GM23338 (cell line): Measurements from ENCODE around the gene LAMB1. TPM values are rescaled to one million over a fixed set of nuclear protein-coding genes. Genes with fewer than 3 reads are reported as not detected.

Source experiments
- ATAC-seq: fragments of 200-7000 bp; cut with Tn5 transposase; 3 replicates; pipeline ENCODE4 v1.9.1; 2020
- DNase-seq: peaks from one replicate; pipeline ENCODE4 v3.0.0-alpha.2; 2015; ENCODE audit warnings: low spot score
- H2AFZ ChIP-seq: fragments of 200-600 bp; sonication (generic); 2 replicates; pipeline ENCODE4 v1.8.0; 2016; ENCODE audit warnings: antibody characterized with exemption, mild to moderate bottlenecking, moderate library complexity
- H3F3A ChIP-seq: fragments of 200-600 bp; sonication (generic); replicated peaks from 2 replicates; pipeline ENCODE4 v1.8.0; 2017; ENCODE audit warnings: antibody characterized with exemption, mixed run types, low read depth
- H3K27ac ChIP-seq: fragments of 200-600 bp; sonication (generic); 2 replicates; pipeline ENCODE4 v1.6.1; 2016; ENCODE audit warnings: low read depth
- H3K27me3 ChIP-seq: fragments of 200-600 bp; sonication (generic); 2 replicates; pipeline ENCODE4 v1.8.0; 2016; ENCODE audit warnings: mild to moderate bottlenecking, mixed run types, moderate library complexity; ENCODE audit not compliant: insufficient read depth
- H3K36me3 ChIP-seq: fragments of 200-600 bp; sonication (generic); 2 replicates; pipeline ENCODE4 v1.8.0; 2016; ENCODE audit warnings: mild to moderate bottlenecking; ENCODE audit not compliant: insufficient read depth
- H3K4me1 ChIP-seq: fragments of 200-600 bp; sonication (generic); 2 replicates; pipeline ENCODE4 v1.8.0; 2016; ENCODE audit warnings: mild to moderate bottlenecking, moderate library complexity; ENCODE audit not compliant: insufficient read depth
- H3K4me2 ChIP-seq: fragments of 200-600 bp; sonication (generic); 2 replicates; pipeline ENCODE4 v1.7.1; 2017; ENCODE audit warnings: mixed run types
- H3K4me3 ChIP-seq: fragments of 200-600 bp; sonication (generic); 2 replicates; pipeline ENCODE4 v1.6.1; 2016; ENCODE audit warnings: mixed run types
- H3K79me2 ChIP-seq: fragments of 200-600 bp; sonication (generic); replicated peaks from 2 replicates; pipeline ENCODE4 v1.8.0; 2017; ENCODE audit warnings: mild to moderate bottlenecking; ENCODE audit not compliant: insufficient read depth
- H3K9me2 ChIP-seq: fragments of 200-600 bp; sonication (generic); 2 replicates; pipeline ENCODE4 v1.8.0; 2017; ENCODE audit not compliant: insufficient read depth
- H4K20me1 ChIP-seq: fragments of 200-600 bp; sonication (generic); replicated peaks from 2 replicates; pipeline ENCODE4 v1.8.0; 2017; ENCODE audit warnings: mild to moderate bottlenecking; ENCODE audit not compliant: insufficient read depth
- H3K27ac Mint-ChIP-seq: 2 replicates; pipeline ENCODE4 v1.8.0; 2020; ENCODE audit warnings: inconsistent platforms, mild to moderate bottlenecking, moderate library complexity, mixed read lengths
- H3K27me3 Mint-ChIP-seq: 3 replicates; pipeline ENCODE4 v1.8.0; 2022; ENCODE audit warnings: low read depth, mild to moderate bottlenecking, moderate library complexity, mixed read lengths, inconsistent platforms; ENCODE audit not compliant: insufficient read depth, poor library complexity
- H3K36me3 Mint-ChIP-seq: 3 replicates; pipeline ENCODE4 v1.8.0; 2021; ENCODE audit warnings: low read depth, mild to moderate bottlenecking, inconsistent platforms, moderate library complexity, mixed read lengths
- H3K4me1 Mint-ChIP-seq: 3 replicates; pipeline ENCODE4 v1.8.0; 2020; ENCODE audit warnings: mild to moderate bottlenecking, inconsistent platforms, mixed read lengths
- H3K4me3 Mint-ChIP-seq: 3 replicates; pipeline ENCODE4 v1.8.0; 2021; ENCODE audit warnings: moderate library complexity, mild to moderate bottlenecking, inconsistent platforms, mixed read lengths
- H3K9me3 Mint-ChIP-seq: 3 replicates; pipeline ENCODE4 v1.8.0; 2020; ENCODE audit warnings: moderate library complexity, mild to moderate bottlenecking, inconsistent platforms, mixed read lengths
- CREB1 ChIP-seq: fragments of 250-450 bp; sonication (Bioruptor Pico); IDR thresholded peaks from 2 replicates; pipeline ENCODE4 v1.5.0; 2020; ENCODE audit warnings: low read depth, mild to moderate bottlenecking, moderate library complexity
- CTCF ChIP-seq, 2 experiments: fragments of 200-600 bp in 1 of 2; sonication (generic) in 1 of 2; conservative IDR thresholded peaks; 2 replicates each; pipeline versions ENCODE4 v1.5.1 to v1.6.1; 2016 to 2017; ENCODE audit warnings: antibody characterized with exemption in 2 of 2, low read depth in 2 of 2, mild to moderate bottlenecking in 2 of 2, moderate library complexity in 1 of 2
- ETS1 ChIP-seq: IDR thresholded peaks from 2 replicates; pipeline ENCODE4 v1.6.1; 2016; ENCODE audit warnings: antibody characterized with exemption
- EZH2 ChIP-seq: fragments of 200-600 bp; sonication (generic); IDR thresholded peaks from one replicate; pipeline ENCODE4 v1.8.0; 2017; ENCODE audit warnings: antibody characterized with exemption, mild to moderate bottlenecking, low read depth; ENCODE audit not compliant: unreplicated experiment
- EZH2phosphoT487 ChIP-seq: fragments of 200-600 bp; sonication (generic); IDR thresholded peaks from one replicate; pipeline ENCODE4 v1.8.1; 2018; ENCODE audit warnings: antibody characterized with exemption; ENCODE audit not compliant: unreplicated experiment
- JUNB ChIP-seq: IDR thresholded peaks from one replicate; pipeline ENCODE4 v1.6.1; 2016; ENCODE audit warnings: antibody characterized with exemption; ENCODE audit not compliant: unreplicated experiment
- NANOG ChIP-seq: IDR thresholded peaks from 2 replicates; pipeline ENCODE4 v1.6.1; 2016; ENCODE audit warnings: antibody characterized with exemption, borderline replicate concordance
- POLR2AphosphoS5 ChIP-seq: IDR thresholded peaks from 2 replicates; pipeline ENCODE4 v1.6.1; 2016; ENCODE audit warnings: antibody characterized with exemption, low read depth
- REST ChIP-seq: IDR thresholded peaks from one replicate; pipeline ENCODE4 v1.6.1; 2018; ENCODE audit warnings: antibody characterized with exemption; ENCODE audit not compliant: unreplicated experiment
- STAT1 ChIP-seq: IDR thresholded peaks from one replicate; pipeline ENCODE4 v1.6.1; 2016; ENCODE audit warnings: antibody characterized with exemption; ENCODE audit not compliant: unreplicated experiment
- ZNF114 ChIP-seq: fragments of 250-450 bp; sonication (Bioruptor Pico); IDR thresholded peaks from 2 replicates; pipeline ENCODE4 v1.5.0; 2020; ENCODE audit warnings: mild to moderate bottlenecking, moderate library complexity
- ZNF331 ChIP-seq: fragments of 250-450 bp; sonication (Bioruptor Pico); IDR thresholded peaks from 2 replicates; pipeline ENCODE4 v1.5.0; 2020; ENCODE audit warnings: low read depth, mild to moderate bottlenecking, moderate library complexity
- ZNF462 ChIP-seq: fragments of 250-450 bp; sonication (Bioruptor Pico); IDR thresholded peaks from 2 replicates; pipeline ENCODE4 v1.5.0; 2020; ENCODE audit warnings: mild to moderate bottlenecking, moderate library complexity
- polyA plus RNA-seq: library from polyadenylated mRNA; unstranded; fragments of >200 nt; fragmentation: Nextera tagmentation; extraction: Ambion mirVana; gene quantifications from 2 replicates; pipeline ENCODE4 v1.2.1, GENCODE V29; 2016
- total RNA-seq: library from RNA; depleted of rRNA; stranded (reverse); fragments of >200 nt; shearing (Covaris generic); gene quantifications from 2 replicates; pipeline ENCODE4 v1.2.3, GENCODE V29; 2014

Gene LAMB1
- total and polyA plus RNA-seq, 2 experiments from 2014 or later: 53.5 to 57.8 TPM

- Mint-ChIP-seq H3K36me3 (peaks cover 9% of the 10 kb centered on the region; the same call in 2 of the 3 replicates), H3K4me1 (peaks cover 31% of the 10 kb centered on the region), H3K27ac (no peak overlapping the region), H3K27me3 (peaks cover 26% of the 10 kb centered on the region), H3K4me3 (no peak overlapping the region), H3K9me3 (peaks cover 4% of the 10 kb centered on the region; the same call in 2 of the 3 replicates)
- peaks cover 4% of the 10 kb centered on the region; the same call in 1 of the 2 replicates for H3K36me3 ChIP-seq
- H3K79me2 ChIP-seq: no peaks in the 10 kb centered on the region
- DNase-seq (no peak), ATAC-seq (no peak)
- no peak overlapping the region for H3K4me3 ChIP-seq
- peaks cover 4% of the 10 kb centered on the region; the same call in 1 of the 2 replicates for H3F3A ChIP-seq
- H2AFZ ChIP-seq: no peak overlapping the region
- no peak overlapping the region for H3K4me2 ChIP-seq
- no peaks in the 10 kb centered on the region for H4K20me1 ChIP-seq
- peaks cover 28% of the 10 kb centered on the region for H3K27me3 ChIP-seq
- no peaks in the 10 kb centered on the region for H3K9me2 ChIP-seq
- H3K4me1 ChIP-seq: peaks cover 30% of the 10 kb centered on the region
- TF ChIP-seq JUNB (no peak), CTCF (conservative IDR thresholded peaks at IDR 0.05; ENCODE audit: low read depth in 2 of 2) (no peak), NANOG (no peak), EZH2phosphoT487 (no peak), ZNF462 (CRISPR knock-in tag) (no peak), REST (no peak), ETS1 (no peak), ZNF331 (no peak), EZH2 (no peak), CREB1 (CRISPR knock-in tag) (no peak), POLR2AphosphoS5 (no peak), ZNF114 (CRISPR knock-in tag) (no peak), STAT1 (no peak)
- H3K27ac ChIP-seq: no peak overlapping the region
These were observed 4.8 kb downstream of the LAMB1 start for GRCh38 chr7:107998150-107998549.
